K562 (cell line): ENCODE data around the gene NDUFB10. TPM values are rescaled to one million over a fixed set of nuclear protein-coding genes. Genes with fewer than 3 reads are reported as not detected.
A peak's percentile ranks its signal among the peaks of the same experiment; 100 is the strongest.

ENCODE experiments used
- ATAC-seq: fragments of 200-7000 bp; cut with Tn5 transposase; 3 replicates; pipeline ENCODE4 v1.9.1; 2020; ENCODE audit warnings: moderate library complexity
- BruUV-seq: library from RNA; stranded (reverse); fragments of 400-500 nt; replicated peaks from 2 replicates; lab custom pipeline; 2021; lab: Mats Ljungman, UMichigan
- CTCF ChIA-PET: fragments of 300-600 bp; formaldehyde crosslinking; extraction: SDS; loops from one replicate; lab custom pipeline; 2021; ENCODE audit warnings: low intra/inter-chr PET ratio; lab: Yijun Ruan, JAX
- POLR2A ChIA-PET: fragments of 300-600, 350-650 bp; sonication (Branson Sonifier 250); formaldehyde crosslinking; extraction: SDS; loops from one replicate; lab custom pipeline; 2021; ENCODE audit warnings: antibody characterized with exemption, inconsistent platforms; lab: Yijun Ruan, JAX
- DNase-seq, 4 experiments: peaks; one replicate each; pipeline versions ENCODE4 v3.0.0 to v3.0.0-alpha.2; 2011 to 2018; ENCODE audit warnings: low spot score in 3 of 4, mixed read lengths in 3 of 4; ENCODE audit errors: extremely low read depth in 1 of 4
- FAIRE-seq: peaks from 2 replicates; lab custom pipeline; 2011; peaks lifted over from hg19 to GRCh38; lab: Jason Lieb, UNC
- H2AFZ ChIP-seq: 2 replicates; pipeline ENCODE4 v1.6.0; 2011; ENCODE audit warnings: low read depth, low read length, control low read depth, inconsistent platforms
- H3K27ac ChIP-seq: fragments of 200-600 bp; 3 replicates; pipeline ENCODE4 v1.8.0; 2011; ENCODE audit warnings: low read depth, mild to moderate bottlenecking, control low read depth, inconsistent platforms, low read length, moderate library complexity, mixed read lengths; ENCODE audit errors: extremely low read depth
- H3K27me3 ChIP-seq, 2 experiments: fragments of 300-600 bp in 1 of 2; 2 replicates in 1 of 2; 3 replicates in 1 of 2; pipeline versions ENCODE4 v1.6.0 to v1.8.0; 2011; ENCODE audit warnings: inconsistent platforms in 2 of 2, low read length in 2 of 2, mild to moderate bottlenecking in 1 of 2, mixed read lengths in 1 of 2, moderate library complexity in 1 of 2; ENCODE audit not compliant: control insufficient read depth in 2 of 2, insufficient read depth in 2 of 2
- H3K36me3 ChIP-seq: fragments of 300-600 bp; 3 replicates; pipeline ENCODE4 v1.8.0; 2011; ENCODE audit warnings: mild to moderate bottlenecking, low read length, inconsistent platforms; ENCODE audit not compliant: control insufficient read depth, insufficient read depth
- H3K4me1 ChIP-seq, 2 experiments: fragments of 200-600 bp in 1 of 2; replicated peaks in 1 of 2; 2 replicates in 1 of 2; 3 replicates in 1 of 2; pipeline versions ENCODE4 v1.5.1 to v1.8.0; 2011; ENCODE audit warnings: inconsistent platforms in 2 of 2, low read length in 2 of 2, mild to moderate bottlenecking in 1 of 2, mixed read lengths in 1 of 2, moderate library complexity in 1 of 2; ENCODE audit not compliant: control insufficient read depth in 2 of 2, insufficient read depth in 2 of 2
- H3K4me2 ChIP-seq: 2 replicates; pipeline ENCODE4 v1.6.1; 2011; ENCODE audit warnings: low read length, control low read depth, inconsistent platforms, mixed read lengths; ENCODE audit not compliant: insufficient read depth
- H3K4me3 ChIP-seq: fragments of 200-600 bp; sonication (generic), shearing (Covaris generic); 2 replicates; pipeline ENCODE4 v1.5.1; 2016; ENCODE audit warnings: control low read depth, inconsistent platforms
- H3K79me2 ChIP-seq: fragments of 200-600 bp; 3 replicates; pipeline ENCODE4 v1.8.0; 2011; ENCODE audit warnings: low read length, inconsistent platforms; ENCODE audit not compliant: control insufficient read depth, insufficient read depth
- H3K9ac ChIP-seq, 2 experiments: 2 replicates each; pipeline versions ENCODE4 v1.6.0 to v1.6.1; 2011; ENCODE audit warnings: low read depth in 2 of 2, low read length in 2 of 2, control low read depth in 1 of 2, inconsistent platforms in 1 of 2, mild to moderate bottlenecking in 1 of 2, mixed read lengths in 1 of 2; ENCODE audit not compliant: insufficient read depth in 1 of 2
- H3K9me1 ChIP-seq: one replicate; pipeline ENCODE4 v1.6.0; 2011; ENCODE audit warnings: inconsistent platforms, mild to moderate bottlenecking, low read length, moderate library complexity; ENCODE audit not compliant: control insufficient read depth, insufficient read depth
- H3K9me3 ChIP-seq: replicated peaks from 2 replicates; pipeline ENCODE4 v1.5.1; 2011; ENCODE audit warnings: low read depth, low read length, inconsistent platforms; ENCODE audit not compliant: control insufficient read depth, insufficient read depth
- H4K20me1 ChIP-seq: replicated peaks from 2 replicates; pipeline ENCODE4 v1.6.1; 2011; ENCODE audit warnings: low read length, inconsistent platforms, mixed read lengths; ENCODE audit not compliant: control insufficient read depth, insufficient read depth
- GTF2E2 ChIP-seq: fragments of 200-800 bp; sonication (Bioruptor generic); IDR thresholded peaks from 2 replicates; pipeline ENCODE4 v1.6.1; 2016; ENCODE audit warnings: missing genetic modification characterization, missing compliant biosample characterization
- JUND ChIP-seq, 2 experiments: IDR thresholded peaks; 2 replicates in 1 of 2; 3 replicates in 1 of 2; pipeline ENCODE4 v1.6.1; 2011; ENCODE audit warnings: borderline replicate concordance in 2 of 2, low read depth in 2 of 2, low read length in 2 of 2, improper control_type of control experiment in 1 of 2, missing biosample characterization in 1 of 2, missing genetic modification characterization in 1 of 2, missing genetic modification reagents in 1 of 2
- MLX ChIP-seq, 2 experiments: fragments of 450-650 bp in 1 of 2; sonication (generic) in 1 of 2; formaldehyde crosslinking; conservative IDR thresholded peaks; 2 replicates each; pipeline versions ENCODE4 v1.4.0 to v1.8.1; 2020 to 2022; ENCODE audit warnings: mild to moderate bottlenecking in 1 of 2, missing genetic modification reagents in 1 of 2
- POLR2B ChIP-seq: fragments of 450-650 bp; IDR thresholded peaks from 2 replicates; pipeline ENCODE4 v1.6.1; 2018; ENCODE audit warnings: low read depth; ENCODE audit not compliant: partially characterized antibody
- POLR2H ChIP-seq: IDR thresholded peaks from 2 replicates; pipeline ENCODE4 v1.6.1; 2016; ENCODE audit warnings: missing genetic modification characterization, low read depth, mild to moderate bottlenecking, control low read depth, missing compliant biosample characterization, moderate library complexity
- SMAD1 ChIP-seq: fragments of 150-350 bp; IDR thresholded peaks from 2 replicates; pipeline ENCODE4 v1.6.1; 2014; ENCODE audit warnings: low read length, low read depth; ENCODE audit not compliant: partially characterized antibody
- SMAD3 ChIP-seq: fragments of 450-650 bp; formaldehyde crosslinking; conservative IDR thresholded peaks from 2 replicates; pipeline ENCODE4 v1.4.0; 2020; ENCODE audit warnings: mild to moderate bottlenecking
- ZNF318 ChIP-seq, 2 experiments: fragments of 450-650 bp; IDR thresholded peaks; 2 replicates each; pipeline ENCODE4 v1.6.1; 2016; ENCODE audit warnings: mild to moderate bottlenecking in 2 of 2, borderline replicate concordance in 1 of 2, low read depth in 1 of 2, moderate library complexity in 1 of 2
- whole genome bisulfite sequencing: fragments of 100-300 bp; shearing (Covaris generic); methylation state at CpG from one replicate; pipeline ENCODE4 v1.1.6; 2016; ENCODE audit warnings: low coverage, mixed read lengths; ENCODE audit not compliant: insufficient coverage; ENCODE audit errors: missing lambda C conversion rate; 5-methylcytosine and 5-hydroxymethylcytosine counted together
- in situ Hi-C: fragments of 300-500 bp; cut with MboI; formaldehyde crosslinking; loops from 4 replicates; pipeline ENCODE4 v1.15.0; 2018; ENCODE audit warnings: inconsistent platforms, mixed read lengths
- intact Hi-C: fragments of 100-400 bp; cut with micrococcal nuclease; formaldehyde crosslinking; loops from 2 replicates; pipeline ENCODE4 v1.14.2; 2022
- polyA plus RNA-seq, 8 experiments: library from polyadenylated mRNA; depleted of rRNA in 4 of 8; stranded (reverse) in 5 of 8; unstranded in 3 of 8; fragments of >200 nt; fragmentation: Nextera tagmentation in 2 of 8; fragmentation: Illumina TruSeq in 1 of 8; extraction: Ambion mirVana in 2 of 8; extraction: Trizol in 1 of 8; gene quantifications; 2 replicates each; pipeline versions ENCODE4 v1.2.1 to v1.2.3, GENCODE V29; 2011 to 2014; ENCODE audit warnings: inconsistent platforms in 1 of 8, missing spikeins in 1 of 8
- total RNA-seq, 7 experiments: library from RNA; depleted of rRNA in 6 of 7; stranded (reverse); fragments of >200 nt in 6 of 7; fragmentation: Illumina TruSeq in 2 of 7; extraction: Trizol in 2 of 7; gene quantifications; 2 replicates each; pipeline versions ENCODE4 v1.2.1 to v1.2.3, GENCODE V29; 2011 to 2021; ENCODE audit warnings: low replicate concordance in 1 of 7

Gene NDUFB10
- total and polyA plus RNA-seq, 9 of the 15 experiments (the other 6 are each of a cell fraction or from before 2014, with no cell fraction given): 69.3 to 527 (median 161) TPM

- in situ Hi-C loops: no loop called here
- TSS peak; percentile 82 for BruUV-seq
- peak; percentile 98 for TF ChIP-seq POLR2H (tag)
- peak; percentile 97 for TF ChIP-seq SMAD1
- peak; percentile 96 for TF ChIP-seq GTF2E2 (tag)
- peak; percentile 68; the same call in 1 of the 2 replicates for TF ChIP-seq SMAD3 (CRISPR knock-in tag)
- TF ChIP-seq POLR2B: peak; percentile 100
- 0 out of 2 replicates have a peak, but pooled peaks have one; percentile 53 for TF ChIP-seq JUND (IDR thresholded peaks at IDR 0.05; ENCODE audit: borderline replicate concordance, low read depth, low read length)
- no peak for TF ChIP-seq JUND (tag; IDR thresholded peaks at IDR 0.05; ENCODE audit: borderline replicate concordance, low read depth, low read length)
- TF ChIP-seq ZNF318 (IDR thresholded peaks at IDR 0.05; ENCODE audit: borderline replicate concordance in 1 of 2, low read depth in 1 of 2): peak in 1 of 2 experiments; percentile 55; a peak in 1 of 4 replicates
- peak in 1 of 2 experiments; percentile 53; a peak in 1 of 4 replicates for TF ChIP-seq MLX (CRISPR knock-in tag; conservative IDR thresholded peaks at IDR 0.05)
These were observed 5.4 kb downstream of the NDUFB10 start, which contains the start of gene RPS2 for GRCh38 chr16:1964506-1965395. Gene RPS2 (minus strand): TSS chr16:1964826. CDS start chr16:1964625, 201 bp downstream.

More at GRCh38 chr16:1964506-1965395, 5.4 kb downstream of the NDUFB10 start, which contains the start of gene RPS2:
- ChIA-PET POLR2A (interaction anchor here (0.6 to 3.9 kb wide), 67 partner anchors 8 to 923 kb away, joined by 3 to 103 read pairs (median 4); partner anchors contain the start of genes E4F1, FAHD1, GFER and HAGH), CTCF (interaction anchor here (0.7 kb wide), 1 partner anchor 35 kb away, joined by 3 read pairs; no protein-coding TSS in a partner anchor)
- peak within 1 kb of the TSS; percentile 89 for H3K4me3 ChIP-seq
- intact Hi-C loops: loop anchor here (2.0 kb wide), 1 partner anchor 22 kb away; the partner anchor contains the start of gene MSRB1
- peaks cover 35% of the 10 kb centered on the region for H4K20me1 ChIP-seq
- H2AFZ ChIP-seq: peak within 1 kb of the TSS; percentile 73
- peak within 1 kb of the TSS; percentile 85 for H3K27ac ChIP-seq
- peak; percentile 94 for FAIRE-seq
- peaks cover 8 to 50% of the 10 kb centered on the region in 2 experiments; a peak in 3 of 5 replicates for H3K4me1 ChIP-seq
- peak; percentile 73 for ATAC-seq
- peaks cover 38% of the 10 kb centered on the region for H3K36me3 ChIP-seq
- H3K27me3 ChIP-seq: no peaks in the 10 kb centered on the region
- no peaks in the 10 kb centered on the region for H3K9me3 ChIP-seq
- H3K9me1 ChIP-seq: peaks cover 3% of the 10 kb centered on the region
- under 1% methylated on average over 76 of the region's 97 CpGs for WGBS
- peaks cover 71% of the 10 kb centered on the region for H3K79me2 ChIP-seq
- DNase-seq: peak; percentile 95 to 100 (median 98)
- H3K4me2 ChIP-seq: peak within 1 kb of the TSS; percentile 100
- peak within 1 kb of the TSS; percentile 94 to 100 for H3K9ac ChIP-seq
